Measurements from ENCODE around the gene LRTM1. TPM values are rescaled to one million over a fixed set of nuclear protein-coding genes. Genes with fewer than 3 reads are reported as not detected.
A peak's percentile ranks its signal among the peaks of the same experiment; 100 is the strongest.

The LRTM1 gene
- total RNA-seq, 1 experiment from 2014 or later, result not detected

- no CpG with 5 or more reads among the region's 8 CpGs for WGBS (ENCODE audit: extremely low coverage, insufficient read length, low lambda C conversion rate)
- no peak overlapping the region for H2BK15ac ChIP-seq (ENCODE audit: low read depth, low read length)
- H3K27me3 ChIP-seq (ENCODE audit: insufficient read depth, low read length), result no peaks in the 10 kb centered on the region
- H2BK120ac ChIP-seq (ENCODE audit: low read depth, low read length, poor library complexity, severe bottlenecking), result no peak overlapping the region
- no peak overlapping the region for H4K8ac ChIP-seq (replicated peaks; ENCODE audit: insufficient read length, low read depth, low read length)
- H3K79me1 ChIP-seq (ENCODE audit: insufficient read depth, low read depth, low read length, poor library complexity, severe bottlenecking), result no peaks in the 10 kb centered on the region
- no peak overlapping the region for H3K18ac ChIP-seq (ENCODE audit: insufficient read length, low read depth, low read length)
- no peak overlapping the region for H2AFZ ChIP-seq (ENCODE audit: low read length)
- H3K4me3 Mint-ChIP-seq, result no peak overlapping the region
- H2BK5ac ChIP-seq (ENCODE audit: insufficient read length, low read length), result no peak overlapping the region
- H2AK5ac ChIP-seq (ENCODE audit: insufficient read length, low read length), result no peak overlapping the region
- no peak for DNase-seq
- no peaks in the 10 kb centered on the region for H3K9me3 Mint-ChIP-seq
- H3K4me2 ChIP-seq (ENCODE audit: insufficient read depth, insufficient read length, low read length), result no peak overlapping the region
- no peak overlapping the region for H3K56ac ChIP-seq (ENCODE audit: insufficient read length, low read depth, low read length)
- peaks cover 21 to 23% of the 10 kb centered on the region in 2 experiments for H3K4me1 Mint-ChIP-seq
- no peak overlapping the region for H3K4ac ChIP-seq (ENCODE audit: low read depth, low read length)
- H2BK20ac ChIP-seq (ENCODE audit: low read depth, low read length, poor library complexity, severe bottlenecking), result no peak overlapping the region
- H3K27ac Mint-ChIP-seq, result peak overlapping the region in 2 of 3 experiments; percentile 30 to 35; a peak in 2 of 7 replicates
- H3K4me1 ChIP-seq (ENCODE audit: insufficient read depth, low read length), result peaks cover 3% of the 10 kb centered on the region; the same call in 1 of the 2 replicates
- no peaks in the 10 kb centered on the region for H3K23me2 ChIP-seq (ENCODE audit: insufficient read length, low read depth, low read length, poor library complexity, severe bottlenecking)
- no peak overlapping the region for H3K14ac ChIP-seq (ENCODE audit: insufficient read depth, low read length)
- no peak overlapping the region for H2BK12ac ChIP-seq (ENCODE audit: insufficient read length, low read depth, low read length)
- H4K5ac ChIP-seq (ENCODE audit: insufficient read length, low read depth, low read length), result no peak overlapping the region
- peaks cover 0 to 3% (median 2%) of the 10 kb centered on the region in 3 experiments; a peak in 2 of 7 replicates for H3K36me3 Mint-ChIP-seq (ENCODE audit: insufficient read depth in 1 of 3, low read depth in 3 of 3)
- H4K20me1 ChIP-seq (ENCODE audit: control insufficient read depth, insufficient read depth, insufficient read length), result no peaks in the 10 kb centered on the region
- H3T11ph ChIP-seq (ENCODE audit: low read length), result no peak overlapping the region
- no peak overlapping the region for H3K9ac ChIP-seq (ENCODE audit: extremely low read depth, insufficient read length, low read length)
- H4K91ac ChIP-seq (ENCODE audit: insufficient read length, low read depth, low read length), result no peak overlapping the region
- H3K23ac ChIP-seq (ENCODE audit: insufficient read length, low read depth, low read length), result no peak overlapping the region
- no peak overlapping the region for H3K27ac ChIP-seq (ENCODE audit: insufficient read length, low read depth, low read length)
- H3K9me3 ChIP-seq (ENCODE audit: control insufficient read depth, low read depth, low read length), result no peaks in the 10 kb centered on the region
- H3K79me2 ChIP-seq (ENCODE audit: insufficient read depth, low read length), result no peaks in the 10 kb centered on the region
- no peak for TF ChIP-seq CTCF (conservative IDR thresholded peaks at IDR 0.05)
- no peaks in the 10 kb centered on the region for H3K27me3 Mint-ChIP-seq (ENCODE audit: low read depth)
Measured at GRCh38 chr3:54873059-54874010, 54.5 kb downstream of the LRTM1 start.

Measured in H9 (cell line).